Daoy (cell line): Measurements from ENCODE around the gene ZNF576. TPM values are rescaled to one million over a fixed set of nuclear protein-coding genes. Genes with fewer than 3 reads are reported as not detected.
"Not testable (repeated sequence)": the region's sequence is repeated elsewhere in the genome, so short reads cannot be mapped to it uniquely, and the experiment has no call there.

Experiments
- DNase-seq: peaks from one replicate; pipeline ENCODE4 v3.0.0-alpha.2; 2015; ENCODE audit warnings: low read depth
- total RNA-seq: library from RNA; depleted of rRNA; stranded (reverse); fragments of >200 nt; shearing (Covaris generic); gene quantifications from 2 replicates; pipeline ENCODE4 v1.2.3, GENCODE V29; 2014

Gene ZNF576
- total RNA-seq, 1 experiment from 2014 or later, result 13.8 TPM

- no peak for DNase-seq
Measured at GRCh38 chr19:43625918-43626579, 29.7 kb downstream of the ZNF576 start.

- DNase-seq, result no peak
Measured at GRCh38 chr19:43626838-43627237, 30.4 kb downstream of the ZNF576 start.

GRCh38 chr19:43628646-43629326 is 32.4 kb downstream of the ZNF576 start:
- DNase-seq, result no peak

GRCh38 chr19:43631491-43631890 is 35.1 kb downstream of the ZNF576 start:
- DNase-seq, result no peak

GRCh38 chr19:43633520-43633919 is 37.1 kb downstream of the ZNF576 start:
- DNase-seq, result no peak

GRCh38 chr19:43634068-43634467 is 37.7 kb downstream of the ZNF576 start:
- DNase-seq, result no peak

GRCh38 chr19:43634506-43634871 is 38.1 kb downstream of the ZNF576 start:
- no peak for DNase-seq

GRCh38 chr19:43634872-43635560 is 38.6 kb downstream of the ZNF576 start:
- DNase-seq, result no peak

GRCh38 chr19:43635561-43635940 is 39.2 kb downstream of the ZNF576 start:
- not testable (repeated sequence) for DNase-seq

GRCh38 chr19:43636121-43636683 is 39.8 kb downstream of the ZNF576 start:
- DNase-seq, result peak; percentile 58

GRCh38 chr19:43638214-43638994 is 42.0 kb downstream of the ZNF576 start:
- DNase-seq, result no peak

- DNase-seq, result no peak
Measured at GRCh38 chr19:43638995-43639518, 42.7 kb downstream of the ZNF576 start.

- DNase-seq, result peak; percentile 48
Measured at GRCh38 chr19:43639519-43640423, 43.4 kb downstream of the ZNF576 start, which contains the start of gene CADM4. Gene CADM4, minus strand, starts transcription at chr19:43639850. Its CDS starts 60 bp downstream, at chr19:43639790.

GRCh38 chr19:43640424-43640757 is 44.0 kb downstream of the ZNF576 start:
- no peak for DNase-seq

- no peak for DNase-seq
Measured at GRCh38 chr19:43641333-43641732, 44.9 kb downstream of the ZNF576 start.

GRCh38 chr19:43642531-43642930 is 46.1 kb downstream of the ZNF576 start:
- DNase-seq, result no peak

- no peak for DNase-seq
Measured at GRCh38 chr19:43643326-43643725, 46.9 kb downstream of the ZNF576 start.

- no peak for DNase-seq
Measured at GRCh38 chr19:43644181-43644580, 47.8 kb downstream of the ZNF576 start.

GRCh38 chr19:43648633-43649032 is 52.2 kb downstream of the ZNF576 start:
- DNase-seq, result no peak

GRCh38 chr19:43649514-43649913 is 53.1 kb downstream of the ZNF576 start:
- no peak for DNase-seq

- not testable (repeated sequence) for DNase-seq
Measured at GRCh38 chr19:43650276-43650675, 53.9 kb downstream of the ZNF576 start.
